IMR-90 (cell line): ENCODE data around the gene DCDC2. TPM values are rescaled to one million over a fixed set of nuclear protein-coding genes. Genes with fewer than 3 reads are reported as not detected.

Experiments used
- ATAC-seq: fragments of 200-7000 bp; cut with Tn5 transposase; 2 replicates; pipeline ENCODE4 v1.9.1; 2020; ENCODE audit warnings: low read depth, mild to moderate bottlenecking, moderate library complexity
- BruUV-seq: library from RNA; stranded (reverse); fragments of 400-500 nt; replicated peaks from 2 replicates; lab custom pipeline; 2021; lab: Mats Ljungman, UMichigan
- CTCF ChIA-PET: fragments of 300-600 bp; formaldehyde crosslinking; extraction: SDS; loops from one replicate; lab custom pipeline; 2021; ENCODE audit warnings: antibody characterized with exemption; lab: Yijun Ruan, JAX
- POLR2A ChIA-PET: fragments of 300-600 bp; sonication (Branson Sonifier 250); formaldehyde crosslinking; loops from one replicate; lab custom pipeline; 2022; ENCODE audit warnings: antibody characterized with exemption; ENCODE audit not compliant: unreplicated experiment; lab: Charles Lee
- DNase-seq: peaks from one replicate; pipeline ENCODE4 v3.0.0; 2013
- H2AFZ ChIP-seq: replicated peaks from 2 replicates; pipeline ENCODE3; 2013; ENCODE audit warnings: low read length, mild to moderate bottlenecking; ENCODE audit not compliant: poor library complexity
- H2AK5ac ChIP-seq: 2 replicates; pipeline ENCODE4 v1.6.1; 2013; ENCODE audit warnings: low read depth, low read length, inconsistent platforms
- H2AK9ac ChIP-seq: replicated peaks from 2 replicates; pipeline ENCODE3; 2013; ENCODE audit warnings: mild to moderate bottlenecking, low read depth, low read length, moderate library complexity; ENCODE audit not compliant: poor library complexity
- H2BK120ac ChIP-seq: 2 replicates; pipeline ENCODE4 v1.6.1; 2013; ENCODE audit warnings: low read depth, low read length, inconsistent platforms
- H2BK15ac ChIP-seq: 3 replicates; pipeline ENCODE4 v1.6.1; 2013; ENCODE audit warnings: low read depth, low read length, inconsistent platforms
- H2BK20ac ChIP-seq: 2 replicates; pipeline ENCODE4 v1.6.1; 2013; ENCODE audit warnings: low read depth, mild to moderate bottlenecking, inconsistent platforms, low read length, moderate library complexity
- H2BK5ac ChIP-seq: 2 replicates; pipeline ENCODE4 v1.6.1; 2013; ENCODE audit warnings: mild to moderate bottlenecking, low read depth, low read length, inconsistent platforms; ENCODE audit not compliant: poor library complexity, severe bottlenecking
- H3K14ac ChIP-seq: replicated peaks from 2 replicates; pipeline ENCODE4 v1.6.1; 2013; ENCODE audit warnings: low read depth, low read length, inconsistent platforms
- H3K18ac ChIP-seq: 2 replicates; pipeline ENCODE4 v1.6.1; 2013; ENCODE audit warnings: low read depth, low read length, control low read depth
- H3K23ac ChIP-seq: 2 replicates; pipeline ENCODE4 v1.6.1; 2013; ENCODE audit warnings: low read depth, low read length, inconsistent platforms
- H3K27ac ChIP-seq: 2 replicates; pipeline ENCODE4 v1.5.1; 2013; ENCODE audit warnings: mild to moderate bottlenecking, control low read depth, low read length; ENCODE audit not compliant: insufficient read depth
- H3K27me3 ChIP-seq: 2 replicates; pipeline ENCODE4 v1.6.1; 2013; ENCODE audit warnings: low read length; ENCODE audit not compliant: control insufficient read depth, insufficient read depth
- H3K36me3 ChIP-seq: 2 replicates; pipeline ENCODE4 v1.6.1; 2013; ENCODE audit warnings: low read length, mixed read lengths; ENCODE audit not compliant: control insufficient read depth, insufficient read depth
- H3K4ac ChIP-seq: 2 replicates; pipeline ENCODE4 v1.6.1; 2013; ENCODE audit warnings: low read depth, low read length, inconsistent platforms
- H3K4me1 ChIP-seq: 2 replicates; pipeline ENCODE4 v1.6.1; 2013; ENCODE audit warnings: low read length, mixed read lengths; ENCODE audit not compliant: control insufficient read depth, insufficient read depth
- H3K4me2 ChIP-seq: 2 replicates; pipeline ENCODE4 v1.6.1; 2013; ENCODE audit warnings: low read depth, mild to moderate bottlenecking, control low read depth, low read length, moderate library complexity
- H3K4me3 ChIP-seq: 2 replicates; pipeline ENCODE4 v1.5.1; 2013; ENCODE audit warnings: low read depth, mild to moderate bottlenecking, control low read depth, low read length, moderate library complexity; ENCODE audit not compliant: insufficient read depth
- H3K56ac ChIP-seq: 2 replicates; pipeline ENCODE4 v1.6.1; 2013; ENCODE audit warnings: low read length, inconsistent platforms; ENCODE audit not compliant: insufficient read depth; ENCODE audit errors: extremely low read depth
- H3K79me1 ChIP-seq, 2 experiments: 2 replicates each; pipeline ENCODE4 v1.6.1; 2013; ENCODE audit warnings: low read length in 2 of 2, inconsistent platforms in 1 of 2, low read depth in 1 of 2
- H3K9ac ChIP-seq: 2 replicates; pipeline ENCODE4 v1.6.1; 2013; ENCODE audit warnings: low read depth, low read length, control low read depth
- H3K9me1 ChIP-seq: 2 replicates; pipeline ENCODE4 v1.6.1; 2013; ENCODE audit warnings: low read length, inconsistent platforms; ENCODE audit not compliant: insufficient read depth
- H3K9me3 ChIP-seq: 2 replicates; pipeline ENCODE4 v1.6.1; 2013; ENCODE audit warnings: low read length; ENCODE audit not compliant: control insufficient read depth, insufficient read depth
- H4K20me1 ChIP-seq: 2 replicates; pipeline ENCODE4 v1.6.1; 2013; ENCODE audit warnings: low read length, inconsistent platforms; ENCODE audit not compliant: insufficient read depth
- H4K5ac ChIP-seq: 2 replicates; pipeline ENCODE4 v1.6.1; 2013; ENCODE audit warnings: mild to moderate bottlenecking, low read depth, low read length, control low read depth
- H4K8ac ChIP-seq, 2 experiments: 2 replicates each; pipeline ENCODE4 v1.6.1; 2013; ENCODE audit warnings: low read depth in 2 of 2, low read length in 2 of 2, control low read depth in 1 of 2, inconsistent platforms in 1 of 2
- H4K91ac ChIP-seq: 2 replicates; pipeline ENCODE4 v1.6.1; 2013; ENCODE audit warnings: low read depth, low read length, inconsistent platforms; ENCODE audit not compliant: insufficient read depth
- BHLHE40 ChIP-seq: fragments of 150-350 bp; IDR thresholded peaks from 2 replicates; pipeline ENCODE4 v1.6.1; 2016; ENCODE audit warnings: mild to moderate bottlenecking, low read depth, low read length
- CEBPB ChIP-seq: IDR thresholded peaks from 2 replicates; pipeline ENCODE4 v1.6.1; 2012; ENCODE audit warnings: low read depth, low read length, improper control_type of control experiment
- CHD1 ChIP-seq: IDR thresholded peaks from 2 replicates; pipeline ENCODE4 v1.6.1; 2012; ENCODE audit warnings: low read depth, low read length, improper control_type of control experiment
- FOS ChIP-seq: fragments of 150-350 bp; IDR thresholded peaks from 2 replicates; pipeline ENCODE4 v1.6.1; 2016; ENCODE audit warnings: low read depth, low read length
- MAFK ChIP-seq: IDR thresholded peaks from 2 replicates; pipeline ENCODE4 v1.6.1; 2012; ENCODE audit warnings: low read depth, low read length, improper control_type of control experiment
- MAZ ChIP-seq: IDR thresholded peaks from 2 replicates; pipeline ENCODE4 v1.6.1; 2012; ENCODE audit warnings: low read depth, mild to moderate bottlenecking, low read length, improper control_type of control experiment, moderate library complexity, borderline replicate concordance
- MXI1 ChIP-seq: IDR thresholded peaks from 2 replicates; pipeline ENCODE4 v1.6.1; 2012; ENCODE audit warnings: low read depth, mild to moderate bottlenecking, low read length, moderate library complexity, borderline replicate concordance
- NFE2L2 ChIP-seq: fragments of 150-350 bp; IDR thresholded peaks from 2 replicates; pipeline ENCODE4 v1.6.1; 2016; ENCODE audit warnings: low read depth, mild to moderate bottlenecking, low read length
- POLR2A ChIP-seq: IDR thresholded peaks from 2 replicates; pipeline ENCODE4 v1.6.1; 2012; ENCODE audit warnings: mild to moderate bottlenecking, low read depth, low read length
- RAD21 ChIP-seq: IDR thresholded peaks from 2 replicates; pipeline ENCODE4 v1.6.1; 2012; ENCODE audit warnings: low read length, improper control_type of control experiment
- RCOR1 ChIP-seq: IDR thresholded peaks from 2 replicates; pipeline ENCODE4 v1.6.1; 2012; ENCODE audit warnings: mild to moderate bottlenecking, low read length, improper control_type of control experiment; ENCODE audit not compliant: insufficient replicate concordance
- RFX5 ChIP-seq: IDR thresholded peaks from 2 replicates; pipeline ENCODE4 v1.8.0; 2012; ENCODE audit warnings: low read depth, mild to moderate bottlenecking, low read length, moderate library complexity
- SMC3 ChIP-seq: fragments of 150-350 bp; IDR thresholded peaks from 2 replicates; pipeline ENCODE4 v1.6.1; 2016; ENCODE audit warnings: low read depth, mild to moderate bottlenecking, antibody characterized with exemption, low read length, moderate library complexity
- WGBS, 2 experiments: methylation state at CpG; one replicate each; pipeline versions ENCODE4 v1.1.5 to v1.1.7; 2013; ENCODE audit warnings: missing lambda C conversion rate in 2 of 2; ENCODE audit not compliant: insufficient read length in 1 of 2; ENCODE audit errors: extremely low coverage in 2 of 2; 5-methylcytosine and 5-hydroxymethylcytosine counted together
- dilution Hi-C: fragments of 300-500 bp; cut with HindIII; formaldehyde crosslinking; loops from one replicate; pipeline ENCODE4 v1.14.3; 2018; ENCODE audit warnings: low sequenced_read_pairs; ENCODE audit not compliant: unreplicated experiment
- in situ Hi-C: fragments of 300-500 bp; cut with MboI; formaldehyde crosslinking; loops from 3 replicates; pipeline ENCODE4 v1.14.3; 2019; ENCODE audit warnings: low sequenced_read_pairs, inconsistent platforms, mixed read lengths
- intact Hi-C: fragments of 100-400 bp; cut with micrococcal nuclease; formaldehyde crosslinking; loops from 2 replicates; pipeline ENCODE4 v1.10.0; 2022
- polyA plus RNA-seq, 3 experiments: library from polyadenylated mRNA; depleted of rRNA; stranded (reverse); fragments of >200 nt; gene quantifications; 2 replicates each; pipeline ENCODE4 v1.2.3, GENCODE V29; 2012; ENCODE audit warnings: low replicate concordance in 1 of 3
- total RNA-seq: library from RNA; depleted of rRNA; stranded (reverse); fragments of >200 nt; gene quantifications from 2 replicates; pipeline ENCODE4 v1.2.3, GENCODE V29; 2012
- TF ChIP-seq, protein P1 (sequence below): conservative IDR thresholded peaks from 2 replicates; pipeline ENCODE4 v1.5.1; 2012; ENCODE audit warnings: mild to moderate bottlenecking, low read depth, low read length, improper control_type of control experiment
- TF ChIP-seq, protein P2 (sequence below): fragments of 150-350 bp; IDR thresholded peaks from 2 replicates; pipeline ENCODE4 v1.6.1; 2016; ENCODE audit warnings: low read depth, mild to moderate bottlenecking, low read length, moderate library complexity, borderline replicate concordance
- TF ChIP-seq, protein P3 (sequence below): fragments of 150-350 bp; IDR thresholded peaks from 2 replicates; pipeline ENCODE4 v1.6.1; 2017; ENCODE audit warnings: mild to moderate bottlenecking, antibody characterized with exemption, low read length, low read depth

Gene DCDC2
- total and polyA plus RNA-seq, 2 of the 4 experiments (the other 2 are of a cell fraction), result not detected

DNA sequence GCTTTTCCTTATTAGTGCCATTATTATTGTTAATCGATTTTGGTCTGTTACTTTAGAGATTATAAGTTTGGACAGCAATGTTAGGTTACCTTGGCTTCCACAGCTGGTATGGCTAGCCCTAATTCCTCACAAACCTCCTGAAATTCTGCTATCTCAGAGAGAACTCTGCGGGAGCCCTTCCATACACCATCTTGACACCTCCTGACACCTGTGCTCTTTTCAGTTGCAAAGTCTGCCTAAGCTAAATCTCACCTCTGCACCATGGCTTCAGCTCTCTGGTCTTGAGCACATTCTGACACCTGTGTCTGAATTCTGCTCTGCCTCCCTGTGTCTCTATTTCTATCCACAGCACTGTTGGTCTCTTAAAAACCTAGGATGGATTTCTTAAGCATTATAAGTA is 106.5 kb downstream of the DCDC2 start:
- Histone ChIP-seq H2BK20ac (no peak overlapping the region), H2AK5ac (no peak overlapping the region), H3K36me3 (no peaks in the 10 kb centered on the region), H3K4me2 (no peak overlapping the region), H4K20me1 (no peaks in the 10 kb centered on the region), H3K56ac (no peak overlapping the region), H3K23ac (no peak overlapping the region), H2BK120ac (no peak overlapping the region), H3K18ac (no peak overlapping the region), H3K79me1 (no peaks in the 10 kb centered on the region), H4K5ac (no peak overlapping the region), H3K4me3 (no peak overlapping the region), H4K91ac (no peak overlapping the region), H3K27ac (no peak overlapping the region), H2BK15ac (no peak overlapping the region), H3K4ac (no peak overlapping the region), H3K9me3 (no peaks in the 10 kb centered on the region), H3K14ac (no peak overlapping the region), H3K4me1 (no peaks in the 10 kb centered on the region), H2AFZ (no peak overlapping the region), H3K9ac (no peak overlapping the region), H3K27me3 (no peaks in the 10 kb centered on the region), H2BK5ac (no peak overlapping the region), H4K8ac (no peak overlapping the region), H2AK9ac (no peak overlapping the region), H3K9me1 (no peaks in the 10 kb centered on the region)
- ATAC-seq, result no peak
- intact Hi-C loops (no loop called here), dilution Hi-C loops (no loop called here), in situ Hi-C loops (no loop called here)
- DNase-seq, result no peak
- 71% methylated on average over 1 of the region's 2 CpGs; no CpG with 5 or more reads in 1 of the 2 experiments for WGBS, 2 experiments
- CTCF ChIA-PET, result interaction anchor here (0.6 kb wide), 2 partner anchors 155 to 1481 kb away, joined by 3 to 4 read pairs; no protein-coding TSS in a partner anchor
- no peak for TF ChIP-seq CHD1
- no peak for TF ChIP-seq RAD21
- no peak for TF ChIP-seq BHLHE40
- no peak for TF ChIP-seq MAZ
- TF ChIP-seq RFX5, result no peak
- TF ChIP-seq, protein P1, sequence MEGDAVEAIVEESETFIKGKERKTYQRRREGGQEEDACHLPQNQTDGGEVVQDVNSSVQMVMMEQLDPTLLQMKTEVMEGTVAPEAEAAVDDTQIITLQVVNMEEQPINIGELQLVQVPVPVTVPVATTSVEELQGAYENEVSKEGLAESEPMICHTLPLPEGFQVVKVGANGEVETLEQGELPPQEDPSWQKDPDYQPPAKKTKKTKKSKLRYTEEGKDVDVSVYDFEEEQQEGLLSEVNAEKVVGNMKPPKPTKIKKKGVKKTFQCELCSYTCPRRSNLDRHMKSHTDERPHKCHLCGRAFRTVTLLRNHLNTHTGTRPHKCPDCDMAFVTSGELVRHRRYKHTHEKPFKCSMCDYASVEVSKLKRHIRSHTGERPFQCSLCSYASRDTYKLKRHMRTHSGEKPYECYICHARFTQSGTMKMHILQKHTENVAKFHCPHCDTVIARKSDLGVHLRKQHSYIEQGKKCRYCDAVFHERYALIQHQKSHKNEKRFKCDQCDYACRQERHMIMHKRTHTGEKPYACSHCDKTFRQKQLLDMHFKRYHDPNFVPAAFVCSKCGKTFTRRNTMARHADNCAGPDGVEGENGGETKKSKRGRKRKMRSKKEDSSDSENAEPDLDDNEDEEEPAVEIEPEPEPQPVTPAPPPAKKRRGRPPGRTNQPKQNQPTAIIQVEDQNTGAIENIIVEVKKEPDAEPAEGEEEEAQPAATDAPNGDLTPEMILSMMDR, result no peak
- TF ChIP-seq MAFK, result no peak
- TF ChIP-seq CEBPB, result no peak
- TF ChIP-seq POLR2A, result no peak
- no peak for TF ChIP-seq FOS
- TF ChIP-seq RCOR1, result no peak
- TF ChIP-seq, protein P2, sequence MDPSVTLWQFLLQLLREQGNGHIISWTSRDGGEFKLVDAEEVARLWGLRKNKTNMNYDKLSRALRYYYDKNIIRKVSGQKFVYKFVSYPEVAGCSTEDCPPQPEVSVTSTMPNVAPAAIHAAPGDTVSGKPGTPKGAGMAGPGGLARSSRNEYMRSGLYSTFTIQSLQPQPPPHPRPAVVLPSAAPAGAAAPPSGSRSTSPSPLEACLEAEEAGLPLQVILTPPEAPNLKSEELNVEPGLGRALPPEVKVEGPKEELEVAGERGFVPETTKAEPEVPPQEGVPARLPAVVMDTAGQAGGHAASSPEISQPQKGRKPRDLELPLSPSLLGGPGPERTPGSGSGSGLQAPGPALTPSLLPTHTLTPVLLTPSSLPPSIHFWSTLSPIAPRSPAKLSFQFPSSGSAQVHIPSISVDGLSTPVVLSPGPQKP, result no peak
- no peak for TF ChIP-seq NFE2L2
- no peak for TF ChIP-seq MXI1
- TF ChIP-seq SMC3, result no peak
- TF ChIP-seq, protein P3, sequence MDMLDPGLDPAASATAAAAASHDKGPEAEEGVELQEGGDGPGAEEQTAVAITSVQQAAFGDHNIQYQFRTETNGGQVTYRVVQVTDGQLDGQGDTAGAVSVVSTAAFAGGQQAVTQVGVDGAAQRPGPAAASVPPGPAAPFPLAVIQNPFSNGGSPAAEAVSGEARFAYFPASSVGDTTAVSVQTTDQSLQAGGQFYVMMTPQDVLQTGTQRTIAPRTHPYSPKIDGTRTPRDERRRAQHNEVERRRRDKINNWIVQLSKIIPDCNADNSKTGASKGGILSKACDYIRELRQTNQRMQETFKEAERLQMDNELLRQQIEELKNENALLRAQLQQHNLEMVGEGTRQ, result no peak
- POLR2A ChIA-PET, result no interaction called here
- no TSS peak for BruUV-seq
